HL-60 (cell line): ENCODE results near the gene ETNK2.

Experiments
- CTCF ChIP-seq: IDR thresholded peaks from one replicate; pipeline ENCODE4 v1.5.1; 2011; ENCODE audit warnings: low read length, control low read depth, inconsistent platforms; ENCODE audit not compliant: insufficient read depth
- POLR2AphosphoS5 ChIP-seq: IDR thresholded peaks from 2 replicates; pipeline ENCODE4 v1.6.1; 2012; ENCODE audit warnings: low read depth
- REST ChIP-seq: IDR thresholded peaks from 2 replicates; pipeline ENCODE4 v1.6.1; 2012; ENCODE audit warnings: low read depth; ENCODE audit not compliant: insufficient replicate concordance
- SPI1 ChIP-seq: IDR thresholded peaks from 2 replicates; pipeline ENCODE4 v1.6.1; 2012; ENCODE audit warnings: low read depth, mild to moderate bottlenecking, borderline replicate concordance

- no peak for TF ChIP-seq POLR2AphosphoS5
- no peak for TF ChIP-seq CTCF
- TF ChIP-seq SPI1, result no peak
- no peak for TF ChIP-seq REST
Observed at GRCh38 chr1:204094856-204095634, 56.8 kb downstream of the ETNK2 start.
